SK-N-MC (cell line): ENCODE data around the gene ABCA3.

Source experiments
- EZH2 ChIP-seq: fragments of 200-600 bp; sonication (generic); IDR thresholded peaks from one replicate; pipeline ENCODE4 v1.6.1; 2017; ENCODE audit warnings: antibody characterized with exemption
- FOXP2 ChIP-seq: optimal IDR thresholded peaks from 2 replicates; pipeline ENCODE3; 2011; ENCODE audit warnings: mild to moderate bottlenecking, moderate library complexity; ENCODE audit not compliant: insufficient read depth; ENCODE audit errors: extremely low read length, control extremely low read depth
- POLR2AphosphoS5 ChIP-seq: IDR thresholded peaks from 2 replicates; pipeline ENCODE4 v1.6.1; 2012; ENCODE audit warnings: mild to moderate bottlenecking, low read depth, low read length, borderline replicate concordance

- TF ChIP-seq POLR2AphosphoS5: no peak
- no peak for TF ChIP-seq EZH2
- no peak for TF ChIP-seq FOXP2
Measured at GRCh38 chr16:2244926-2245795, 95.4 kb downstream of the ABCA3 start.
